ENCODE results near the gene CST3.

DNA sequence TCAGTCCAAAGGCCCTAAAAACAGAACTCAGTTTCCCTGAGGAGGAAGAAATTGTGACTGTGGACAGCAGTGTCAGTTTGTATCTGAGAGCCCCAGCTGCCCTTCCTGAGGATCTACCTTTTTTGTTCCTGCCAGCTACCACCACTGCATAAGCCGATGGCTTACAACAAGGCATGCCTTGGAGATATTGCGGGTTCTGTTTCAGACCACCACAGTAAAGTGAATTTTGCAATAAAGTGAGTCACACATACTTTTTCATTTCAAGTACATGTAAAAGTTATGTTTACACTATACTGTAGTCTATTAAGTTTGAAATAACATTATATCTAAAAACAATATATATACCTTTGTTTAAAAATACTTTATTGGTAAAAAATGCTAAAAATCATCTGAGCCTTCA is 9.6 kb upstream of the CST3 start:
- TF ChIP-seq CTCF (IDR thresholded peaks at IDR 0.05) (no peak), POLR2A (IDR thresholded peaks at IDR 0.05) (no peak)

All from heart left ventricle (tissue), 13 donors.